Mucosa of descending colon (tissue), 3 donors: ENCODE results near the gene SLC2A9. TPM values are rescaled to one million over a fixed set of nuclear protein-coding genes. Genes with fewer than 3 reads are reported as not detected.

Experiments
- ATAC-seq: fragments of 200-7000 bp; cut with Tn5 transposase; one replicate; pipeline ENCODE4 v1.9.1; 2020; ENCODE audit warnings: mild to moderate bottlenecking, moderate library complexity
- DNase-seq, 3 donors: peaks; one replicate each; pipeline ENCODE4 v3.0.0-alpha.2; 2020
- H3K36me3 ChIP-seq: fragments of 200-600 bp; one replicate; pipeline ENCODE4 v1.8.0; 2021; ENCODE audit warnings: low read depth, mild to moderate bottlenecking
- H3K4me1 ChIP-seq: fragments of 200-600 bp; one replicate; pipeline ENCODE4 v1.8.0; 2021; ENCODE audit warnings: low read depth, mild to moderate bottlenecking
- H3K4me3 ChIP-seq: fragments of 200-600 bp; one replicate; pipeline ENCODE4 v1.8.0; 2021; ENCODE audit warnings: mild to moderate bottlenecking
- H3K9me3 ChIP-seq: fragments of 200-600 bp; one replicate; pipeline ENCODE4 v1.8.0; 2021; ENCODE audit warnings: mild to moderate bottlenecking
- CTCF ChIP-seq: fragments of 200-600 bp; IDR thresholded peaks from one replicate; pipeline ENCODE4 v1.8.0; 2022; ENCODE audit warnings: antibody characterized with exemption, mild to moderate bottlenecking
- intact Hi-C, 2 donors: fragments of 100-400 bp; cut with DNase I in 1 of 2; cut with micrococcal nuclease in 1 of 2; formaldehyde crosslinking; loops; one replicate each; pipeline versions ENCODE4 v1.11.0 to v1.11.1; 2022; cut with DNase I, micrococcal nuclease
- total RNA-seq, 3 donors: library from RNA; stranded (reverse); fragmentation: NEBNext Ultra II Directional in 2 of 3; extraction: Animal tissue kit (Norgen Biotek cat#: 25700) in 2 of 3; gene quantifications; one replicate each; pipeline versions ENCODE4 v1.2.1 to v1.2.4, GENCODE V29; 2021 to 2023
- donor health status: DM: no; HTN: no; CAD: no; lungs with moderate emphysema.
- donor health status: DM: no; HTN: no; CAD: no.
- donor health status: DM: no; HTN: yes; CAD: no.

Gene SLC2A9
- total RNA-seq, 3 donors from 2014 or later = 4.8 to 8.9 (median 8.1) TPM

- DNase-seq = no peak
- no peak for ATAC-seq
- Histone ChIP-seq H3K9me3 (no peaks in the 10 kb centered on the region), H3K4me1 (no peaks in the 10 kb centered on the region), H3K4me3 (no peak overlapping the region), H3K36me3 (no peaks in the 10 kb centered on the region)
- intact Hi-C loops = no loop called here
- TF ChIP-seq CTCF = no peak
These were observed 129.6 kb downstream of the SLC2A9 start for GRCh38 chr4:9891740-9892139.

- ATAC-seq (no peak), DNase-seq (no peak)
- H3K36me3 ChIP-seq = no peaks in the 10 kb centered on the region
- H3K9me3 ChIP-seq = no peaks in the 10 kb centered on the region
- H3K4me3 ChIP-seq = no peak overlapping the region
- no peaks in the 10 kb centered on the region for H3K4me1 ChIP-seq
- TF ChIP-seq CTCF = no peak
- intact Hi-C loops = no loop called here
These were observed 130.2 kb downstream of the SLC2A9 start for GRCh38 chr4:9891056-9891455.

GRCh38 chr4:9889306-9889705 is 132.0 kb downstream of the SLC2A9 start:
- H3K9me3 ChIP-seq = no peaks in the 10 kb centered on the region
- intact Hi-C loops = no loop called here
- ATAC-seq (no peak), DNase-seq (no peak)
- H3K4me1 ChIP-seq = no peaks in the 10 kb centered on the region
- no peaks in the 10 kb centered on the region for H3K36me3 ChIP-seq
- H3K4me3 ChIP-seq = no peak overlapping the region
- TF ChIP-seq CTCF = no peak

GRCh38 chr4:9885958-9886357 is 135.3 kb downstream of the SLC2A9 start:
- intact Hi-C loops = no loop called here
- no peaks in the 10 kb centered on the region for H3K9me3 ChIP-seq
- H3K4me1 ChIP-seq = no peaks in the 10 kb centered on the region
- no peak overlapping the region for H3K4me3 ChIP-seq
- no peak for ATAC-seq
- no peak for DNase-seq
- TF ChIP-seq CTCF = no peak
- no peaks in the 10 kb centered on the region for H3K36me3 ChIP-seq

- Histone ChIP-seq H3K36me3 (no peaks in the 10 kb centered on the region), H3K9me3 (no peaks in the 10 kb centered on the region), H3K4me3 (no peak overlapping the region), H3K4me1 (no peaks in the 10 kb centered on the region)
- ATAC-seq = peak; percentile 11
- TF ChIP-seq CTCF = no peak
- DNase-seq = no peak
- intact Hi-C loops = no loop called here
These were observed 140.7 kb downstream of the SLC2A9 start for GRCh38 chr4:9880406-9881197.
